SU-DHL-6 (cell line): ENCODE results near the gene RRBP1.

Experiments
- H2AFZ ChIP-seq: fragments of 200-600 bp; sonication (generic); 2 replicates; pipeline ENCODE4 v1.6.1; 2014; ENCODE audit warnings: low read depth, mild to moderate bottlenecking, moderate library complexity, mixed read lengths, antibody characterized with exemption, low read length; ENCODE audit not compliant: severe bottlenecking
- H3F3A ChIP-seq: fragments of 200-600 bp; shearing (Covaris generic); 2 replicates; pipeline ENCODE4 v1.6.0; 2016; ENCODE audit warnings: antibody characterized with exemption, mild to moderate bottlenecking; ENCODE audit not compliant: insufficient read depth
- H3K27ac ChIP-seq: fragments of 200-600 bp; sonication (generic); 2 replicates; pipeline ENCODE4 v1.5.1; 2016; ENCODE audit warnings: low read depth, mild to moderate bottlenecking, low read length, moderate library complexity, mixed read lengths
- H3K27me3 ChIP-seq: fragments of 200-600 bp; sonication (generic), shearing (Covaris generic); 2 replicates; pipeline ENCODE4 v1.6.0; 2014; ENCODE audit warnings: mild to moderate bottlenecking, low read length
- H3K36me3 ChIP-seq: fragments of 200-600 bp; sonication (generic); 2 replicates; pipeline ENCODE4 v1.6.1; 2014; ENCODE audit warnings: mild to moderate bottlenecking, low read length, mixed read lengths
- H3K4me2 ChIP-seq: fragments of 300-600, 200-600 bp; shearing (Covaris generic), sonication (generic); 2 replicates; pipeline ENCODE4 v1.6.0; 2014; ENCODE audit warnings: low read length, low read depth, mild to moderate bottlenecking; ENCODE audit not compliant: poor library complexity, severe bottlenecking
- H3K4me3 ChIP-seq: fragments of 200-600 bp; sonication (generic); 2 replicates; pipeline ENCODE4 v1.5.1; 2014; ENCODE audit warnings: antibody characterized with exemption, low read length, mild to moderate bottlenecking, mixed read lengths; ENCODE audit not compliant: insufficient read depth, poor library complexity, severe bottlenecking
- H3K79me2 ChIP-seq: fragments of 200-600 bp; sonication (generic); 2 replicates; pipeline ENCODE4 v1.6.1; 2014; ENCODE audit warnings: mild to moderate bottlenecking, low read length, moderate library complexity; ENCODE audit not compliant: insufficient read depth
- H3K9ac ChIP-seq: fragments of 200-600 bp; sonication (generic); 2 replicates; pipeline ENCODE4 v1.7.0; 2014; ENCODE audit warnings: mild to moderate bottlenecking, low read length
- H3K9me2 ChIP-seq: fragments of 200-600 bp; sonication (generic); replicated peaks from 2 replicates; pipeline ENCODE4 v1.6.1; 2014; ENCODE audit warnings: low read length; ENCODE audit not compliant: insufficient read depth
- H3K9me3 ChIP-seq: fragments of 200-600 bp; sonication (generic); 2 replicates; pipeline ENCODE4 v1.6.1; 2014; ENCODE audit warnings: low read length, mixed read lengths; ENCODE audit not compliant: insufficient read depth
- H4K20me1 ChIP-seq: fragments of 200-600 bp; sonication (generic); 2 replicates; pipeline ENCODE4 v1.6.1; 2014; ENCODE audit warnings: low read depth, mild to moderate bottlenecking, antibody characterized with exemption, low read length, moderate library complexity, mixed read lengths
- EZH2phosphoT487 ChIP-seq: fragments of 200-600 bp; sonication (generic), shearing (Covaris generic); conservative IDR thresholded peaks from 2 replicates; pipeline ENCODE4 v1.6.1; 2018; ENCODE audit warnings: mild to moderate bottlenecking, antibody characterized with exemption, low read length, moderate library complexity, mixed read lengths
- TF ChIP-seq, protein P1 (sequence below): fragments of 200-600 bp; sonication (generic); IDR thresholded peaks from one replicate; pipeline ENCODE4 v1.5.1; 2017; ENCODE audit warnings: antibody characterized with exemption, mild to moderate bottlenecking, low read length, moderate library complexity; ENCODE audit not compliant: insufficient read depth, poor library complexity, severe bottlenecking

The RRBP1 gene

DNA sequence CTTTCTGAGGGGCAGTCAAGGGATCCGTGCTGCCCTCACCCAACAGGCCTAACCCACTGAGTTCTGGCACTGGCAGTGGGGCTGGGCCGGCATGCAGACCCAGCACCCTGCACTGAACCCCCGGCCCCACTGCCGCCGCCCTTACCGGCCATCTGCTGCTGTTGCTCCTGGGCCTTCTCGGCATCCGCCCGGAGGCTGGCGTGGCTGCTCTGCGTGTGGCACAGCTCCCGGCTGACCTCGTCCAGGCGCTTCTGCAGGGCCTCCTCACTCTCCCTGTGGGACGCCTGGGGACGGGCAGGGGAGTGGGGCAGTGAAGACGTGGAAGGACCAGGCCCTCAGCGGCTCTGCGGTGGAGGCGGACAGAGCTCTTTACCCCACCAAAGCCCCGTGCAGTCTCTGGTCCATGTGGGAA, 52.4 kb downstream of the RRBP1 start:
- no peaks in the 10 kb centered on the region for H3K36me3 ChIP-seq

DNA sequence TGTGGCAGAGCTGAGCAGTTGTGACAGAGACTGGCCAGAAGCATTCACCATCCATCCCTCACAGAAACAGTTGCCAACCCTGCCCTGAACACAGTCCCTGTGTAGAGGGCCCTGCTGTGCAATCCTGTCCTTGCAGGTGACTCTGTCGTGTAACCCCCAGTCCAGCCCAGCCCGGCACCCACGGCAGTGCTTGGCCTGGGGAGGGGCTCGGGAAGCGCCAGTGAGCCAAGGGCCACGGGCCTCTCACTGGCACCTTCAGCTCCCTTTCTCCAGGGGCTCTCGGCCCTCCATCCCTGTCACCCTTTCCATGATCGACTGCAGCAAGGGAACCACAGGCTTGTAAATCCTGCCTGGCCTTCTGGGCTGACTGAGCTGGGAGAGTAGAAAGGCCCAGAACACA, 53.0 kb downstream of the RRBP1 start:
- H3K36me3 ChIP-seq = no peaks in the 10 kb centered on the region

More for the DNA sequence above, 52.4 kb downstream of the RRBP1 start:
- TF ChIP-seq, protein P1, sequence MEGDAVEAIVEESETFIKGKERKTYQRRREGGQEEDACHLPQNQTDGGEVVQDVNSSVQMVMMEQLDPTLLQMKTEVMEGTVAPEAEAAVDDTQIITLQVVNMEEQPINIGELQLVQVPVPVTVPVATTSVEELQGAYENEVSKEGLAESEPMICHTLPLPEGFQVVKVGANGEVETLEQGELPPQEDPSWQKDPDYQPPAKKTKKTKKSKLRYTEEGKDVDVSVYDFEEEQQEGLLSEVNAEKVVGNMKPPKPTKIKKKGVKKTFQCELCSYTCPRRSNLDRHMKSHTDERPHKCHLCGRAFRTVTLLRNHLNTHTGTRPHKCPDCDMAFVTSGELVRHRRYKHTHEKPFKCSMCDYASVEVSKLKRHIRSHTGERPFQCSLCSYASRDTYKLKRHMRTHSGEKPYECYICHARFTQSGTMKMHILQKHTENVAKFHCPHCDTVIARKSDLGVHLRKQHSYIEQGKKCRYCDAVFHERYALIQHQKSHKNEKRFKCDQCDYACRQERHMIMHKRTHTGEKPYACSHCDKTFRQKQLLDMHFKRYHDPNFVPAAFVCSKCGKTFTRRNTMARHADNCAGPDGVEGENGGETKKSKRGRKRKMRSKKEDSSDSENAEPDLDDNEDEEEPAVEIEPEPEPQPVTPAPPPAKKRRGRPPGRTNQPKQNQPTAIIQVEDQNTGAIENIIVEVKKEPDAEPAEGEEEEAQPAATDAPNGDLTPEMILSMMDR = no peak
- no peak for TF ChIP-seq EZH2phosphoT487
- H3K27ac ChIP-seq = no peak overlapping the region
- H3K9me2 ChIP-seq = no peaks in the 10 kb centered on the region
- H3K79me2 ChIP-seq = no peaks in the 10 kb centered on the region
- H3K27me3 ChIP-seq = no peaks in the 10 kb centered on the region
- no peak overlapping the region for H3K9ac ChIP-seq
- no peak overlapping the region for H3K4me2 ChIP-seq
- H3F3A ChIP-seq = no peaks in the 10 kb centered on the region
- no peak overlapping the region for H2AFZ ChIP-seq
- no peaks in the 10 kb centered on the region for H4K20me1 ChIP-seq
- H3K9me3 ChIP-seq = no peaks in the 10 kb centered on the region
- no peak overlapping the region for H3K4me3 ChIP-seq

DNA sequence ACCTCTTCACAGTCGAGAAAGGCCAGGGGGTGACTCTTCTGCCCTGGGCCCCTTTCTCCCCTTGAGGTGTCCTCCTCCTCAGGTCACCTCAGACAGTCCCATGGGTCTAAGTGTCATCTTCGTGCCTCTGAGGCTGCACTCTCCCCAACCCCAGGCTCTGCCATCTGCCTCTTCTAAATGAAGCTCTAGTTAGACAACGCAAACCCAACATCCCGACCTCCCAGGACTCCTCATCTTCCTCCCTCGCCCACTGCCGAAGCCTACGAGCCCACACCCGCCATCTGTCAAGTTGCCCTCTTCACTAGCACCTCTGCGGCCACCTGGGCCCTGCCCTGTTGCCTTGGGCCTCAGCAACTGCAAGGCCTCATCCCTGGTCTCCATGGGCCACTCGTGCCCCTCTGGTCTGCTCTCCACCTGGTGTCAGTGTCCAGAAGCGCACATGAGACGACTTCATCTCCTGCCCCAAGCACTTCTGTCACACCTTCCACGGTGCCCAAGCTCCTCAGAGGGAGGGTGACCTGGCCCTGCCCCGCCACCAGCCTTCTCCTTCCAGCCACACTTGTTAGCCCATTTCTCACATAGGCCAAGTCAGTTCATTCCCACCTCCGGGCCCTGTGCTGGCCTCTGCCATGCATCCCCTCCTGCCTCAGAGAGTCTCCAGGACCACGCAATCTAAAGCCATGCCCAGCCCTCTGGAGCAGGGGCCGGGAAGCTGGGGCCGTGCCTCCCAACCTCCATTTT, 53.8 kb downstream of the RRBP1 start:
- Histone ChIP-seq H3K27me3 (no peaks in the 10 kb centered on the region), H3K36me3 (no peaks in the 10 kb centered on the region), H3K4me3 (no peak overlapping the region), H3K27ac (no peak overlapping the region), H4K20me1 (no peaks in the 10 kb centered on the region), H3F3A (no peaks in the 10 kb centered on the region), H3K79me2 (no peaks in the 10 kb centered on the region), H3K9me3 (no peaks in the 10 kb centered on the region), H3K9ac (no peak overlapping the region), H3K4me2 (no peak overlapping the region), H3K9me2 (no peaks in the 10 kb centered on the region), H2AFZ (no peak overlapping the region)
- TF ChIP-seq, protein P1 = no peak
- no peak for TF ChIP-seq EZH2phosphoT487

More for the DNA sequence above, 53.0 kb downstream of the RRBP1 start:
- Histone ChIP-seq H3K27me3 (no peaks in the 10 kb centered on the region), H3K9me2 (no peaks in the 10 kb centered on the region), H3K79me2 (no peaks in the 10 kb centered on the region), H3F3A (no peaks in the 10 kb centered on the region), H4K20me1 (no peaks in the 10 kb centered on the region), H3K27ac (no peak overlapping the region), H3K4me2 (no peak overlapping the region), H3K9me3 (no peaks in the 10 kb centered on the region), H3K4me3 (no peak overlapping the region), H3K9ac (no peak overlapping the region), H2AFZ (no peak overlapping the region)
- TF ChIP-seq, protein P1 = no peak
- no peak for TF ChIP-seq EZH2phosphoT487
